Right lobe of liver (tissue), 6 donors: ENCODE results near the gene HSF2BP. TPM values are rescaled to one million over a fixed set of nuclear protein-coding genes. Genes with fewer than 3 reads are reported as not detected.

ENCODE experiments used
- ATAC-seq, 4 donors: fragments of 200-7000 bp; cut with Tn5 transposase; one replicate each; pipeline ENCODE4 v1.9.1; 2020; ENCODE audit warnings: mild to moderate bottlenecking in 4 of 4, moderate library complexity in 4 of 4
- DNase-seq, 3 donors: peaks; one replicate each; pipeline ENCODE4 v3.0.0-alpha.2; 2020
- H3K27ac ChIP-seq, 3 donors: fragments of 200-600 bp; one replicate each; pipeline ENCODE4 v1.8.0; 2022
- H3K27me3 ChIP-seq, 2 donors: fragments of 200-600 bp; one replicate each; pipeline ENCODE4 v1.8.0; 2022
- H3K36me3 ChIP-seq, 4 donors: fragments of 200-600 bp; sonication (generic) in 1 of 4; one replicate each; pipeline versions ENCODE4 v1.5.1 to v1.8.0; 2017 to 2022; ENCODE audit warnings: control low read depth in 1 of 4
- H3K4me1 ChIP-seq, 4 donors: fragments of 200-600 bp; sonication (generic) in 1 of 4; one replicate each; pipeline versions ENCODE4 v1.5.1 to v1.8.0; 2017 to 2022; ENCODE audit warnings: control low read depth in 1 of 4
- H3K4me3 ChIP-seq, 3 donors: fragments of 200-600 bp; one replicate each; pipeline ENCODE4 v1.8.0; 2022
- H3K9me3 ChIP-seq, 4 donors: fragments of 200-600 bp; sonication (generic) in 1 of 4; one replicate each; pipeline versions ENCODE4 v1.5.1 to v1.8.0; 2017 to 2022; ENCODE audit warnings: control low read depth in 1 of 4
- POLR2A ChIP-seq: fragments of 450-650 bp; IDR thresholded peaks from one replicate; pipeline ENCODE4 v1.6.1; 2017; ENCODE audit warnings: antibody characterized with exemption, mild to moderate bottlenecking
- WGBS: methylation state at CpG from one replicate; pipeline ENCODE4 v1.1.6; 2018; ENCODE audit warnings: low coverage, low lambda C conversion rate; ENCODE audit not compliant: insufficient coverage; ENCODE audit errors: missing lambda C conversion rate; 5-methylcytosine and 5-hydroxymethylcytosine counted together
- intact Hi-C, 2 donors: fragments of 100-400 bp; cut with DNase I; formaldehyde crosslinking; loops; one replicate each; pipeline versions ENCODE4 v1.11.2 to v1.14.1; 2022
- total RNA-seq, 6 experiments: library from RNA; depleted of rRNA in 2 of 6; stranded (reverse); fragments of >200 nt in 2 of 6; fragmentation: NEBNext Ultra II Directional in 3 of 6; extraction: Animal tissue kit (Norgen Biotek cat#: 25700) in 3 of 6; gene quantifications; one replicate each; pipeline versions ENCODE4 v1.1.0 to v1.2.4, GENCODE V29; 2016 to 2023
- TF ChIP-seq, protein P1 (sequence below), 4 donors: fragments of 200-600 bp in 3 of 4; fragments of 450-650 bp in 1 of 4; IDR thresholded peaks; one replicate each; pipeline versions ENCODE4 v1.5.1 to v1.8.0; 2016 to 2022; ENCODE audit warnings: antibody characterized with exemption in 4 of 4, mild to moderate bottlenecking in 2 of 4
- donor health status: DM: no; HTN: yes; CAD: no.
- donor health status: DM: no; HTN: no; CAD: no.
- donor health status: DM: no; HTN: no; CAD: no.
- donor health status: DM: no; HTN: yes; CAD: no.
- donor health status: DM: no; HTN: yes; CAD: no.

HSF2BP gene
- total RNA-seq, 6 experiments from 2014 or later: 0.25 to 0.62 (median 0.37) TPM; not detected in 2

DNA sequence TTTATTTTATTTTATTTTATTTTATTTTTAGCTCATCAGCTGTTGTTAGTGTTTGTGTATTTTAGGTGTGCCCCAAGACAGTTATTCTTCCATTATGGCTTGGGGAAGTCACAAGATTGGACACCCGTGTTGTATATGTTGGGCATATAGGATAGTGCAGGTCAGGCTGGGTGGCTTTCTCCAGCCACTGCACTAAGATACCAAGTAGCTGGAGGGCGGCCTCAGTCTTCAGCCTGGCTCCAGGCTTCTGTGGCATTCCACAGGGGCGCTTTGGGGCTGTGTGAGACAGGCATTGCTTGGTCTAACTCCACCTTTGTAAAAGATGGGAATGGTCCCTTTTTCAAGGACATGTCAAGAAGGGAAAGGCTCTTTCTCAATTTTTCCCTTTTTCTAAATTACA lies 16.6 kb upstream of the HSF2BP start:
- peaks cover 0 to 9% (median 0%) of the 10 kb centered on the region in 4 donors for H3K4me1 ChIP-seq
- H3K4me3 ChIP-seq: no peak overlapping the region
- no peak for TF ChIP-seq POLR2A
- TF ChIP-seq, protein P1, sequence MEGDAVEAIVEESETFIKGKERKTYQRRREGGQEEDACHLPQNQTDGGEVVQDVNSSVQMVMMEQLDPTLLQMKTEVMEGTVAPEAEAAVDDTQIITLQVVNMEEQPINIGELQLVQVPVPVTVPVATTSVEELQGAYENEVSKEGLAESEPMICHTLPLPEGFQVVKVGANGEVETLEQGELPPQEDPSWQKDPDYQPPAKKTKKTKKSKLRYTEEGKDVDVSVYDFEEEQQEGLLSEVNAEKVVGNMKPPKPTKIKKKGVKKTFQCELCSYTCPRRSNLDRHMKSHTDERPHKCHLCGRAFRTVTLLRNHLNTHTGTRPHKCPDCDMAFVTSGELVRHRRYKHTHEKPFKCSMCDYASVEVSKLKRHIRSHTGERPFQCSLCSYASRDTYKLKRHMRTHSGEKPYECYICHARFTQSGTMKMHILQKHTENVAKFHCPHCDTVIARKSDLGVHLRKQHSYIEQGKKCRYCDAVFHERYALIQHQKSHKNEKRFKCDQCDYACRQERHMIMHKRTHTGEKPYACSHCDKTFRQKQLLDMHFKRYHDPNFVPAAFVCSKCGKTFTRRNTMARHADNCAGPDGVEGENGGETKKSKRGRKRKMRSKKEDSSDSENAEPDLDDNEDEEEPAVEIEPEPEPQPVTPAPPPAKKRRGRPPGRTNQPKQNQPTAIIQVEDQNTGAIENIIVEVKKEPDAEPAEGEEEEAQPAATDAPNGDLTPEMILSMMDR (IDR thresholded peaks at IDR 0.05): no peak
- H3K36me3 ChIP-seq: peaks cover 0 to 35% (median 9%) of the 10 kb centered on the region in 4 donors
- H3K9me3 ChIP-seq: no peaks in the 10 kb centered on the region
- no peak for ATAC-seq
- H3K27me3 ChIP-seq: no peaks in the 10 kb centered on the region
- DNase-seq: peak in 1 of 3 donors; percentile 11
- H3K27ac ChIP-seq: no peak overlapping the region
- WGBS: 89% methylated on average over 3 of the region's 3 CpGs
- intact Hi-C loops: no loop called here

DNA sequence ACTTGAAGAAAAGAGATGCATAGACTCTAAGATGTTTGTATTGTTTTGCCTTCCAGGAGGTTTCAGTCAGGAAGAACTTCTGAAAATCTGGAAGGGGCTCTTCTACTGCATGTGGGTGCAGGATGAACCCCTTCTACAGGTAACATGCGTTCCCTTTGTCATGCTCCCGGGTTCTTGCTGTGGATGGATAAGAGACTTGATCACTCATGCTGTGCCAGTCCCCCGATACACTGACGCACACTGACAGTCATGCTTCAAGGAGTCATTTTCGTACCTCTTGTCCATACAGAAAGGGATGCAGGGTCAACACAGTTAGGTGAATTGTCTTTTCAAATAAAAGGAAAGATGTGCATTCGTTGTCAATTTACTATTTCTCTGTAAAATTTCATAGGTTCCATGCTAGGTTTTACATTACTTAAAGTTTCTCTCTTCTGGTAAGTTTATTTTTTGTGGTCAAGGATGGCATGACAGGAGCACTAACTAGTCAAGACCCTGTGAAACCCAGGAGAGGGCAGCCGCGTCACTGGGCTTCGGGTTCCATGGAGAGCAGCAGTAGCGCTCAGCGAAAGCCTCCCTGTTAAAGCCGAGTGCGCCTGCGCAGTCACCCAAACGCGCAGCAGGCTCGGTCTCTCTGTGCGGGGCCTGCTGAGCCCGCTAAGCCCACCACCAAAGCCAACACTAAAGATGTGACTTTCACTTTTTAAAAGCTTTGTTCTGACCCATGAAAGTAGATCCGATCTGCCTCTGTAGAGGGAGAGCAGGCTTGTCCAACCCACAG lies 10.7 kb upstream of the HSF2BP start:
- ATAC-seq (no peak), DNase-seq (no peak)
- no peaks in the 10 kb centered on the region for H3K9me3 ChIP-seq
- WGBS: 91% methylated on average over 15 of the region's 20 CpGs
- no peaks in the 10 kb centered on the region for H3K27me3 ChIP-seq
- intact Hi-C loops: loop anchor here in 1 of 2 donors (10.0 kb wide), 1 partner anchor 45 kb away; the partner anchor contains the start of gene PDXK
- H3K36me3 ChIP-seq: peaks cover 0 to 18% (median 2%) of the 10 kb centered on the region in 4 donors
- no peak overlapping the region for H3K4me3 ChIP-seq
- H3K27ac ChIP-seq: no peak overlapping the region
- no peaks in the 10 kb centered on the region for H3K4me1 ChIP-seq
- no peak for TF ChIP-seq POLR2A
- TF ChIP-seq, protein P1 (IDR thresholded peaks at IDR 0.05): no peak

DNA sequence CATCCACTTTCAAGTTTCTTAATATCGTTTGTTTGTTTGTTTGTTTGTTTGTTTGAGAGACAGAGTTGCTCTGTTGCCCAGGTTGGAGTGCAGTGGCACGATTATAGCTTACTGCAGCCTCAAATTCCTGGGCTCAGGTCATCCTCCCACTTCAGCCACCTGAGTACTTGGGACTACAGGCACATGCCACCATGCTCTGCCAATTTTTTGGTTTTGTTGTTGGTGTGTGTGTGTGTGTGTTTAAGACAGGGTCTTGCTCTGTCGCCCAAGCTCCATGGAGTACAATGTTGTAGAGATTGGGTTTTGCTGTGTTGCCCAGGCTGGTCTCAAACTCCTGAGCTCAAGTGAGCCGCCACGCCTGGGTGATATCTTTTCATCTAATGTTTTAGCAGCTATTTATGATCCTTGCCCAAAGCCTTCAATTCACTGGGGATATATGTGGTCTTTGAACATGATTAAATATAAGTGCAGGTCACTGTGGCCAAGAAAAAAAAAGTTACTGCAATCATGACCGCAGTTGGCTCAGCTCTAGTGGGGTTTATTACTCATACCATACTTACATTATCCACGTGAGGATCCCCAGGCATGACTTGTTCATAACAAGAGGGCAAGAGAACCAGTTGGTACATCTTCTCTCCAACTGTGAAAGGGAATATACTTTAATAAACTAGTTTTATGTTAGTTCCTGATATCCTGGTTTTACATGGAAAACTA lies 8.1 kb upstream of the HSF2BP start:
- 74% methylated on average over 7 of the region's 7 CpGs for WGBS
- Histone ChIP-seq H3K9me3 (no peaks in the 10 kb centered on the region), H3K36me3 (peaks cover 0 to 15% (median 3%) of the 10 kb centered on the region in 4 donors), H3K27ac (no peak overlapping the region), H3K27me3 (no peaks in the 10 kb centered on the region), H3K4me1 (no peaks in the 10 kb centered on the region), H3K4me3 (no peak overlapping the region)
- TF ChIP-seq POLR2A: no peak
- TF ChIP-seq, protein P1 (IDR thresholded peaks at IDR 0.05): no peak
- intact Hi-C loops: loop anchor here in 1 of 2 donors (10.0 kb wide), 1 partner anchor 47 kb away; the partner anchor contains the start of gene PDXK
- DNase-seq: no peak
- ATAC-seq: no peak

DNA sequence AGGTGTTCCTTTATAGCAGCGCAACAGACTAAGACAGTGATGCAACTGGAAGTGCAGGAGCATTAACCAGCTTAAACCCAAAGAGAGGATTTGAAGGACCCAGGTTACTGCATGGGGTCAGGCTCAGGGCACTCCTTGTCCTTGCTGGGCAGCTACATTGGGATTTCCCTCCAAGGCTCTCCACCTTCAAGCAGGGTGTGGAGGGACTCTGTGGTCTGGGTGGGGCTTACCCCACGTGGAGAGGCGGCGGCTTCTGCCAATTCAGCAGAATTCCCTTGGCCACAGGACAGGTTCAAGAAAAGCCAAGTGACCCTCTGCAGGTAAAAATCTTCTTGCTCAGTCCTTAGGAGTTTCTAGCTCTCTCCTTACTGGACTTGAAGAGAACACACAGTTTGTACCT lies 6.6 kb upstream of the HSF2BP start:
- no peak for TF ChIP-seq POLR2A
- TF ChIP-seq, protein P1 (IDR thresholded peaks at IDR 0.05): no peak
- Histone ChIP-seq H3K4me3 (no peak overlapping the region), H3K9me3 (no peaks in the 10 kb centered on the region), H3K27me3 (no peaks in the 10 kb centered on the region), H3K36me3 (peaks cover 0 to 11% (median 2%) of the 10 kb centered on the region in 4 donors), H3K4me1 (peaks cover 0 to under 1% (median 0%) of the 10 kb centered on the region in 4 donors), H3K27ac (no peak overlapping the region)
- WGBS: no CpG with 5 or more reads among the region's 4 CpGs
- ATAC-seq: no peak
- intact Hi-C loops: loop anchor here in 1 of 2 donors (10.0 kb wide), 1 partner anchor 49 kb away; the partner anchor contains the start of gene PDXK
- DNase-seq: no peak
